Neural cell (in vitro differentiated cells): ENCODE data around the gene DMWD.

Experiments used
- CTCF ChIP-seq: fragments of 450-650 bp; IDR thresholded peaks from 2 replicates; pipeline ENCODE4 v1.5.1; 2014; ENCODE audit warnings: antibody characterized with exemption, mild to moderate bottlenecking, moderate library complexity; ENCODE audit not compliant: poor library complexity, severe bottlenecking
- EP300 ChIP-seq: fragments of 450-650 bp; conservative IDR thresholded peaks from 2 replicates; pipeline ENCODE4 v1.6.1; 2014; ENCODE audit warnings: antibody characterized with exemption, mild to moderate bottlenecking, moderate library complexity; ENCODE audit not compliant: poor library complexity, severe bottlenecking
- POLR2AphosphoS5 ChIP-seq: IDR thresholded peaks from 2 replicates; pipeline ENCODE4 v1.6.1; 2012
- RAD21 ChIP-seq: fragments of 450-650 bp; conservative IDR thresholded peaks from 2 replicates; pipeline ENCODE4 v1.6.1; 2014; ENCODE audit warnings: antibody characterized with exemption, mild to moderate bottlenecking, moderate library complexity
- REST ChIP-seq: IDR thresholded peaks from 2 replicates; pipeline ENCODE4 v1.6.1; 2012; ENCODE audit warnings: borderline replicate concordance

- no peak for TF ChIP-seq CTCF
- TF ChIP-seq RAD21 = no peak
- TF ChIP-seq REST = no peak
- no peak for TF ChIP-seq POLR2AphosphoS5
- TF ChIP-seq EP300 = no peak
Observed at GRCh38 chr19:45780448-45781213, 12.0 kb downstream of the DMWD start.
